ENCODE results near the gene FAM135A. TPM values are rescaled to one million over a fixed set of nuclear protein-coding genes. Genes with fewer than 3 reads are reported as not detected.

Gene FAM135A
- total and polyA plus RNA-seq, 2 of the 13 experiments (the other 11 are each of a cell fraction or from before 2014, with no cell fraction given): 26.9 to 31.5 TPM

GRCh38 chr6:70363741-70364493 is 49.4 kb upstream of the FAM135A start:
- in situ Hi-C loops (cut with HindIII; ENCODE audit: extremely low pct_ligation_motif_present, low pct_unique_long_range_greater_than_20kb) (no loop called here), intact Hi-C loops (cut with micrococcal nuclease; ENCODE audit: unreplicated experiment) (no loop called here)
- H3K4me3 ChIP-seq (replicated peaks in 1 of 3; ENCODE audit: insufficient read depth in 1 of 3, low read depth in 2 of 3, low read length in 3 of 3): no peak overlapping the region
- CTCF ChIA-PET (ENCODE audit: low intra/inter-chr PET ratio, low total read pairs): no interaction called here
- no peaks in the 10 kb centered on the region for H3K9me3 ChIP-seq (ENCODE audit: low read length)
- peak; percentile 79 for ATAC-seq
- H3K9ac ChIP-seq (ENCODE audit: insufficient read depth, low read depth, low read length): no peak overlapping the region
- no peak for TF ChIP-seq ZNF746 (CRISPR knock-in tag; IDR thresholded peaks at IDR 0.05)
- TF ChIP-seq SRF (IDR thresholded peaks at IDR 0.05; ENCODE audit: low read depth, low read length): no peak
- TF ChIP-seq JARID2 (CRISPR knock-in tag; IDR thresholded peaks at IDR 0.05; ENCODE audit: insufficient replicate concordance): no peak
- TF ChIP-seq CAMTA2 (CRISPR knock-in tag; IDR thresholded peaks at IDR 0.05; ENCODE audit: borderline replicate concordance): no peak
- no peak for TF ChIP-seq ZNF678 (CRISPR knock-in tag; IDR thresholded peaks at IDR 0.05)
- TF ChIP-seq ZNF3 (CRISPR knock-in tag; IDR thresholded peaks at IDR 0.05): no peak
- no peak for TF ChIP-seq ZNF567 (CRISPR knock-in tag; IDR thresholded peaks at IDR 0.05; ENCODE audit: borderline replicate concordance)
- no peak for TF ChIP-seq BORCS8-MEF2B (CRISPR knock-in tag; IDR thresholded peaks at IDR 0.05)
- TF ChIP-seq SMYD3 (CRISPR knock-in tag; IDR thresholded peaks at IDR 0.05): no peak
- no peak for TF ChIP-seq ZEB1 (IDR thresholded peaks at IDR 0.05; ENCODE audit: insufficient replicate concordance, low read depth)
- no peak for TF ChIP-seq SIX4 (CRISPR knock-in tag; IDR thresholded peaks at IDR 0.05)
- no peak for TF ChIP-seq ZNF121 (CRISPR knock-in tag; IDR thresholded peaks at IDR 0.05)
- TF ChIP-seq ZNF552 (CRISPR knock-in tag; IDR thresholded peaks at IDR 0.05; ENCODE audit: borderline replicate concordance): no peak
- TF ChIP-seq SNAPC2 (CRISPR knock-in tag; IDR thresholded peaks at IDR 0.05): no peak
- no peak for TF ChIP-seq ZNF263 (CRISPR knock-in tag; IDR thresholded peaks at IDR 0.05)
- TF ChIP-seq, protein P1, sequence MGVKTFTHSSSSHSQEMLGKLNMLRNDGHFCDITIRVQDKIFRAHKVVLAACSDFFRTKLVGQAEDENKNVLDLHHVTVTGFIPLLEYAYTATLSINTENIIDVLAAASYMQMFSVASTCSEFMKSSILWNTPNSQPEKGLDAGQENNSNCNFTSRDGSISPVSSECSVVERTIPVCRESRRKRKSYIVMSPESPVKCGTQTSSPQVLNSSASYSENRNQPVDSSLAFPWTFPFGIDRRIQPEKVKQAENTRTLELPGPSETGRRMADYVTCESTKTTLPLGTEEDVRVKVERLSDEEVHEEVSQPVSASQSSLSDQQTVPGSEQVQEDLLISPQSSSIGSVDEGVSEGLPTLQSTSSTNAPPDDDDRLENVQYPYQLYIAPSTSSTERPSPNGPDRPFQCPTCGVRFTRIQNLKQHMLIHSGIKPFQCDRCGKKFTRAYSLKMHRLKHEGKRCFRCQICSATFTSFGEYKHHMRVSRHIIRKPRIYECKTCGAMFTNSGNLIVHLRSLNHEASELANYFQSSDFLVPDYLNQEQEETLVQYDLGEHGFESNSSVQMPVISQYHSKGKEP (CRISPR knock-in tag; IDR thresholded peaks at IDR 0.05): no peak
- no peak for TF ChIP-seq ZNF136 (CRISPR knock-in tag; IDR thresholded peaks at IDR 0.05; ENCODE audit: low read depth)
- TF ChIP-seq ZNF503 (CRISPR knock-in tag; IDR thresholded peaks at IDR 0.05): no peak
- TF ChIP-seq ZNF367 (CRISPR knock-in tag; IDR thresholded peaks at IDR 0.05; ENCODE audit: borderline replicate concordance): no peak
- H4K20me1 ChIP-seq (ENCODE audit: insufficient read depth, low read length): no peaks in the 10 kb centered on the region
- no peak overlapping the region for H2AFZ ChIP-seq (ENCODE audit: low read length)
- H3K27ac ChIP-seq (ENCODE audit: extremely low read length, insufficient read depth, low read length): no peak overlapping the region
- no TSS peak for BruUV-seq (replicated peaks)
- H3K4me2 ChIP-seq (ENCODE audit: low read depth, low read length): no peak overlapping the region
- WGBS (ENCODE audit: low lambda C conversion rate): 10% methylated on average over 8 of the region's 11 CpGs
- H3K36me3 ChIP-seq (replicated peaks in 1 of 2; ENCODE audit: control insufficient read depth in 1 of 2, insufficient read depth in 2 of 2, low read length in 2 of 2): no peaks in the 10 kb centered on the region
- no peak for DNase-seq (ENCODE audit: low spot score)
- H3K79me2 ChIP-seq (ENCODE audit: insufficient read depth, low read length): no peaks in the 10 kb centered on the region
- H3K27me3 ChIP-seq (ENCODE audit: control insufficient read depth in 1 of 2, insufficient read depth in 2 of 2, low read length in 2 of 2): peaks cover 1 to 22% of the 10 kb centered on the region in 2 experiments; a peak in 3 of 5 replicates
- POLR2A ChIA-PET: no interaction called here
- no peaks in the 10 kb centered on the region; the same call in 1 of the 2 replicates for H3K4me1 ChIP-seq (ENCODE audit: insufficient read depth, low read length)
- FAIRE-seq: no peak
